Left lung (tissue), 10 donors: ENCODE data around the gene KCNA3. TPM values are rescaled to one million over a fixed set of nuclear protein-coding genes. Genes with fewer than 3 reads are reported as not detected.

Experiments
- ATAC-seq: fragments of 200-7000 bp; cut with Tn5 transposase; one replicate; pipeline ENCODE4 v1.9.1; 2020; ENCODE audit warnings: moderate library complexity
- DNase-seq, 4 donors: peaks; one replicate each; pipeline ENCODE4 v3.0.0-alpha.2; 2013 to 2020
- H3K27ac ChIP-seq, 2 donors: fragments of 200-600 bp; sonication (generic) in 1 of 2; one replicate each; pipeline versions ENCODE4 v1.5.0 to v1.8.0; 2020 to 2021
- H3K27me3 ChIP-seq, 2 donors: fragments of 200-600 bp; sonication (generic) in 1 of 2; one replicate each; pipeline versions ENCODE4 v1.5.0 to v1.8.0; 2020 to 2021
- H3K36me3 ChIP-seq, 2 donors: fragments of 200-600 bp; sonication (generic) in 1 of 2; one replicate each; pipeline versions ENCODE4 v1.5.0 to v1.8.0; 2020 to 2021
- H3K4me1 ChIP-seq, 2 donors: fragments of 200-600 bp; one replicate each; pipeline ENCODE4 v1.8.0; 2021
- H3K4me3 ChIP-seq, 2 donors: fragments of 200-600 bp; sonication (generic) in 1 of 2; one replicate each; pipeline versions ENCODE4 v1.5.0 to v1.8.0; 2020 to 2021; ENCODE audit warnings: mild to moderate bottlenecking in 1 of 2
- H3K9me3 ChIP-seq, 2 donors: fragments of 200-600 bp; sonication (generic) in 1 of 2; one replicate each; pipeline versions ENCODE4 v1.5.0 to v1.8.0; 2020 to 2021
- CTCF ChIP-seq, 2 donors: fragments of 200-600 bp; sonication (generic) in 1 of 2; IDR thresholded peaks; one replicate each; pipeline versions ENCODE4 v1.5.0 to v1.8.0; 2021; ENCODE audit warnings: antibody characterized with exemption in 2 of 2
- intact Hi-C, 2 donors: fragments of 100-400 bp; cut with DNase I; formaldehyde crosslinking; loops; one replicate each; pipeline versions ENCODE4 v1.11.2 to v1.14.2; 2022
- polyA plus RNA-seq, 6 donors: library from polyadenylated mRNA; unstranded; fragments of 120-200 nt; gene quantifications; one replicate each; pipeline ENCODE4 v1.2.1, GENCODE V29; 2013; ENCODE audit not compliant: insufficient read length in 6 of 6
- total RNA-seq, 2 donors: library from RNA; stranded (reverse); fragmentation: NEBNext Ultra II Directional; extraction: Animal tissue kit (Norgen Biotek cat#: 25700); gene quantifications; one replicate each; pipeline ENCODE4 v1.2.1, GENCODE V29; 2021
- donor health status: DM: no; HTN: yes; CAD: no.
- donor health status: DM: no; HTN: no; CAD: no.

Gene KCNA3
- total and polyA plus RNA-seq, 8 donors, result 0.81 to 11.3 (median 1.0) TPM

- peaks cover 6 to 30% of the 10 kb centered on the region in 2 donors for H3K4me1 ChIP-seq
- intact Hi-C loops, result no loop called here
- no peak overlapping the region for H3K27ac ChIP-seq
- DNase-seq (no peak), ATAC-seq (no peak)
- no peak for TF ChIP-seq CTCF (IDR thresholded peaks at IDR 0.05)
- H3K4me3 ChIP-seq, result no peak overlapping the region
- H3K36me3 ChIP-seq, result no peaks in the 10 kb centered on the region
- no peaks in the 10 kb centered on the region for H3K27me3 ChIP-seq
- H3K9me3 ChIP-seq, result no peaks in the 10 kb centered on the region
These were observed 41.1 kb downstream of the KCNA3 start for GRCh38 chr1:110633646-110634030.

- no peak for DNase-seq
- intact Hi-C loops, result loop anchor here in 1 of 2 donors (2.0 kb wide), 1 partner anchor 135 kb away; no protein-coding TSS in a partner anchor
- no peaks in the 10 kb centered on the region for H3K9me3 ChIP-seq
- H3K27ac ChIP-seq, result no peak overlapping the region
- H3K36me3 ChIP-seq, result no peaks in the 10 kb centered on the region
- no peaks in the 10 kb centered on the region for H3K27me3 ChIP-seq
- ATAC-seq, result no peak
- no peak overlapping the region for H3K4me3 ChIP-seq
- no peak for TF ChIP-seq CTCF (IDR thresholded peaks at IDR 0.05)
- H3K4me1 ChIP-seq, result peaks cover 6 to 38% of the 10 kb centered on the region in 2 donors
These were observed 42.7 kb downstream of the KCNA3 start for GRCh38 chr1:110631836-110632620.

- H3K36me3 ChIP-seq, result no peaks in the 10 kb centered on the region
- TF ChIP-seq CTCF (IDR thresholded peaks at IDR 0.05), result peak; percentile 74 to 89
- peak; percentile 94 for ATAC-seq
- DNase-seq, result peak in 3 of 4 donors; percentile 82 to 90 (median 83)
- intact Hi-C loops, result loop anchor here in 1 of 2 donors (2.0 kb wide), 1 partner anchor 136 kb away; no protein-coding TSS in a partner anchor
- H3K27ac ChIP-seq, result no peak overlapping the region
- no peaks in the 10 kb centered on the region for H3K27me3 ChIP-seq
- no peak overlapping the region for H3K4me3 ChIP-seq
- H3K4me1 ChIP-seq, result peaks cover 6 to 40% of the 10 kb centered on the region in 2 donors
- no peaks in the 10 kb centered on the region for H3K9me3 ChIP-seq
These were observed 43.7 kb downstream of the KCNA3 start for GRCh38 chr1:110630839-110631663.

- Histone ChIP-seq H3K4me3 (no peak overlapping the region), H3K4me1 (peaks cover 0 to 20% of the 10 kb centered on the region in 2 donors), H3K36me3 (no peaks in the 10 kb centered on the region), H3K27ac (peak overlapping the region in 1 of 2 donors; percentile 42), H3K27me3 (no peaks in the 10 kb centered on the region), H3K9me3 (no peaks in the 10 kb centered on the region)
- no peak for TF ChIP-seq CTCF (IDR thresholded peaks at IDR 0.05)
- no peak for DNase-seq
- no peak for ATAC-seq
- intact Hi-C loops, result no loop called here
These were observed 46.2 kb downstream of the KCNA3 start for GRCh38 chr1:110628323-110629105.
